Retinal pigment epithelial cell (primary cell): Measurements from ENCODE around the gene TOM1L2.

ENCODE experiments used
- DNase-seq: peaks from one replicate; pipeline ENCODE4 v3.0.0-alpha.2; 2010; ENCODE audit warnings: low read depth
- H3K4me3 ChIP-seq: 2 replicates; pipeline ENCODE4 v1.5.1; 2011; ENCODE audit warnings: mild to moderate bottlenecking, low read length, control low read depth, moderate library complexity
- TF ChIP-seq, protein P1 (sequence below): conservative IDR thresholded peaks from 2 replicates; pipeline ENCODE4 v1.5.1; 2011; ENCODE audit warnings: low read depth, low read length, control low read depth, inconsistent platforms

The TOM1L2 gene

GRCh38 chr17:17987901-17988300 is 15.7 kb upstream of the TOM1L2 start:
- no peak overlapping the region for H3K4me3 ChIP-seq
- DNase-seq, result no peak
- TF ChIP-seq, protein P1, sequence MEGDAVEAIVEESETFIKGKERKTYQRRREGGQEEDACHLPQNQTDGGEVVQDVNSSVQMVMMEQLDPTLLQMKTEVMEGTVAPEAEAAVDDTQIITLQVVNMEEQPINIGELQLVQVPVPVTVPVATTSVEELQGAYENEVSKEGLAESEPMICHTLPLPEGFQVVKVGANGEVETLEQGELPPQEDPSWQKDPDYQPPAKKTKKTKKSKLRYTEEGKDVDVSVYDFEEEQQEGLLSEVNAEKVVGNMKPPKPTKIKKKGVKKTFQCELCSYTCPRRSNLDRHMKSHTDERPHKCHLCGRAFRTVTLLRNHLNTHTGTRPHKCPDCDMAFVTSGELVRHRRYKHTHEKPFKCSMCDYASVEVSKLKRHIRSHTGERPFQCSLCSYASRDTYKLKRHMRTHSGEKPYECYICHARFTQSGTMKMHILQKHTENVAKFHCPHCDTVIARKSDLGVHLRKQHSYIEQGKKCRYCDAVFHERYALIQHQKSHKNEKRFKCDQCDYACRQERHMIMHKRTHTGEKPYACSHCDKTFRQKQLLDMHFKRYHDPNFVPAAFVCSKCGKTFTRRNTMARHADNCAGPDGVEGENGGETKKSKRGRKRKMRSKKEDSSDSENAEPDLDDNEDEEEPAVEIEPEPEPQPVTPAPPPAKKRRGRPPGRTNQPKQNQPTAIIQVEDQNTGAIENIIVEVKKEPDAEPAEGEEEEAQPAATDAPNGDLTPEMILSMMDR, result no peak

DNA sequence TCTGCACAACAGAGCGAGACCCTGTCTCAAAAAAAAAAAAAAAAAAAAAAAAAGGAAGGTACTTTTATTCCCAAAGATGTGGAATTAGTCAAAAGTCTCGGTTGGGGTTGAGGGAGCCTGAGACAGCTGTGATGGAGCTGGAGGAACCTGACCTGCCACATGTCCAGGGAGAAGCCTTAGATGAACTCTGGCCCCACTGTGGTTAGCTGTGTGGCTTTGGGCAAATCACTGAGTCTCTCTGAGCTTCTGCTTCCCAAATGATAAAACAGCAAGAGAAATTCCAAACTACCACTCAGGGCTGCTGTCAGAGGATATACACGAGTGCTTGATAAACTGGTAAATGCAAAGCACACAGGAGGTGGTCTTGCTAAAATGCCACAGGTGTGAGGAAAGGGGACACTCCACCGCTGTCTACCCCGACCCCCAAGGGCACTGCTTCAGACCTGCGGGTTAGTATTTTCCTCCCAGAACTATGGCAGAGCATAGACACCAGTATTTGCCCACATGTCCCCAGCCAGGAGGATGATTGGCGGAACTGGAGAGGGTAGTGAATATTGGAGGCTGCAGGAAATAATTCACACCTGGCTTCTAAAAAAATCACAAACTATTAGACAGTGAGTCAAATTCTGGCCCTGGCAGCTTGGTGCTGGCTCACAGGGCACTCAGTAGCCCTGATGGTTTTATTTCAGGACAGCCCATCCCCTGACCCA is 15.1 kb upstream of the TOM1L2 start:
- TF ChIP-seq, protein P1, result no peak
- no peak for DNase-seq
- H3K4me3 ChIP-seq, result no peak overlapping the region

DNA sequence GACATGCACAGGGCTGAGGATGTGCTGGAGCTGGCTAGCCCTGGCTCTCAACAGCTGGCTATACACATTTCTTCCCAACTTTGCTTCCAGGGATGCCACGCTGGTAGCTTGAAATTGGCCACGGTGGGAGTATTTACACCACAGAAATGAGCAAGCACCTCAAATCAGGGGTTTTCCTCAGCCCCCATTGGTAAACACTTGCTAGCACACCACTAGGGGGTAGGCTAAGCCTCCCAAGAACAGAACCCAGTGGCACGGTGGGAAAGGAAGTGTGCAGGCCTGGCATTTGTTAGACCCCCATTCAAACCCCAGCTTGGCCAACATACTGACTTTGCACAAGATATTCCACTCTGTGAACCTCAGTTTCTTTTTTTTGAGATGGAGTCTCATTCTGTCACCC is 13.4 kb upstream of the TOM1L2 start:
- no peak overlapping the region for H3K4me3 ChIP-seq
- DNase-seq, result no peak
- TF ChIP-seq, protein P1, result peak; percentile 46

GRCh38 chr17:17985153-17985552 is 13.0 kb upstream of the TOM1L2 start:
- H3K4me3 ChIP-seq, result no peak overlapping the region
- DNase-seq, result no peak
- TF ChIP-seq, protein P1, result no peak

DNA sequence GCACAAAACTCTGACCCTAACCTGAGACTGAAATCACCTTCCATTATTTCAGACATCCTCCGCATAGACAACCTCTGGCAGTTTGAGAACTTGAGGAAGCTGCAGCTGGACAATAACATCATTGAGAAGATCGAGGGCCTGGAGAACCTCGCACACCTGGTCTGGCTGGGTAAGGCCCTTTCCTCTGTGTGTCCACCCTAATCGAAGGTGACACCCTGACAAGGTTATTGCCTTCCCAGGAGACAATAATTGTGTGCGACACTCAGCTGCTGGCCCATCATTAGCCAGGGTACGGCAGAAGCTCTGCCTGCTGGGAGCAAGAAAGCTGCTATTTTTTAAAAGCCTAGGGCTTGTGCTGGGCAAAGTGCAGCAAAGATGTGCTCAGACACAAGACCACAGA is 11.6 kb upstream of the TOM1L2 start:
- no peak overlapping the region for H3K4me3 ChIP-seq
- TF ChIP-seq, protein P1, result no peak
- DNase-seq, result no peak

- no peak for DNase-seq
- no peak overlapping the region for H3K4me3 ChIP-seq
- TF ChIP-seq, protein P1, result no peak
These were observed 11.2 kb upstream of the TOM1L2 start for GRCh38 chr17:17983376-17983775.

GRCh38 chr17:17982801-17983200 is 10.6 kb upstream of the TOM1L2 start:
- TF ChIP-seq, protein P1, result no peak
- H3K4me3 ChIP-seq, result no peak overlapping the region
- no peak for DNase-seq
